Karpas-422 (cell line): Measurements from ENCODE around the gene GLIS1. TPM values are rescaled to one million over a fixed set of nuclear protein-coding genes. Genes with fewer than 3 reads are reported as not detected.

ENCODE experiments used
- DNase-seq: peaks from one replicate; pipeline ENCODE4 v3.0.0-alpha.2; 2015
- H2AFZ ChIP-seq: fragments of 200-600 bp; sonication (generic); 2 replicates; pipeline ENCODE4 v1.6.1; 2014; ENCODE audit warnings: antibody characterized with exemption, low read length, mixed read lengths
- H3K27ac ChIP-seq: fragments of 200-600 bp; sonication (generic); 2 replicates; pipeline ENCODE4 v1.5.1; 2014; ENCODE audit warnings: mild to moderate bottlenecking, low read length, moderate library complexity
- H3K27me3 ChIP-seq: fragments of 200-600 bp; sonication (generic); 2 replicates; pipeline ENCODE4 v1.6.1; 2014; ENCODE audit warnings: low read length, mixed read lengths
- H3K36me3 ChIP-seq: fragments of 200-600 bp; sonication (generic); 2 replicates; pipeline ENCODE4 v1.6.1; 2014; ENCODE audit warnings: low read length, mixed read lengths; ENCODE audit not compliant: insufficient read depth
- H3K4me1 ChIP-seq: fragments of 200-600 bp; sonication (generic); 2 replicates; pipeline ENCODE4 v1.6.1; 2014; ENCODE audit warnings: mild to moderate bottlenecking, low read length, mixed read lengths
- H3K4me2 ChIP-seq: fragments of 200-600 bp; sonication (generic); 2 replicates; pipeline ENCODE4 v1.6.1; 2014; ENCODE audit warnings: low read length, low read depth, mild to moderate bottlenecking; ENCODE audit not compliant: poor library complexity, severe bottlenecking
- H3K4me3 ChIP-seq: fragments of 200-600 bp; sonication (generic); 2 replicates; pipeline ENCODE4 v1.5.1; 2014; ENCODE audit warnings: mild to moderate bottlenecking, antibody characterized with exemption, low read length, mixed read lengths
- H3K79me2 ChIP-seq: fragments of 200-600 bp; sonication (generic); 2 replicates; pipeline ENCODE4 v1.6.1; 2014; ENCODE audit warnings: mild to moderate bottlenecking, low read length, mixed read lengths
- H3K9ac ChIP-seq: fragments of 200-600 bp; sonication (generic); 2 replicates; pipeline ENCODE4 v1.6.0; 2014; ENCODE audit warnings: low read length
- H3K9me2 ChIP-seq: fragments of 200-600 bp; sonication (generic), shearing (Covaris generic); replicated peaks from 2 replicates; pipeline ENCODE4 v1.6.0; 2014; ENCODE audit warnings: mild to moderate bottlenecking, low read length, moderate library complexity; ENCODE audit not compliant: insufficient read depth
- H3K9me3 ChIP-seq: fragments of 300-700, 200-600 bp; sonication (generic); 2 replicates; pipeline ENCODE4 v1.6.1; 2014; ENCODE audit warnings: low read length, mixed read lengths
- H4K20me1 ChIP-seq: fragments of 200-600 bp; sonication (generic); 2 replicates; pipeline ENCODE4 v1.6.1; 2014; ENCODE audit warnings: mild to moderate bottlenecking, antibody characterized with exemption, low read length, low read depth; ENCODE audit not compliant: insufficient read depth
- small RNA-seq: library from RNA; depleted of rRNA; stranded (forward); fragments of <200 nt; gene quantifications from one replicate; pipeline ENCODE3, GENCODE V24; 2014
- total RNA-seq: library from RNA; depleted of rRNA; stranded (reverse); fragments of >200 nt; shearing (Covaris generic); gene quantifications from 2 replicates; pipeline ENCODE4 v1.2.3, GENCODE V29; 2014; ENCODE audit warnings: low replicate concordance; rRNA removed

GLIS1 gene
- total RNA-seq, 1 experiment from 2014 or later: not detected

DNA sequence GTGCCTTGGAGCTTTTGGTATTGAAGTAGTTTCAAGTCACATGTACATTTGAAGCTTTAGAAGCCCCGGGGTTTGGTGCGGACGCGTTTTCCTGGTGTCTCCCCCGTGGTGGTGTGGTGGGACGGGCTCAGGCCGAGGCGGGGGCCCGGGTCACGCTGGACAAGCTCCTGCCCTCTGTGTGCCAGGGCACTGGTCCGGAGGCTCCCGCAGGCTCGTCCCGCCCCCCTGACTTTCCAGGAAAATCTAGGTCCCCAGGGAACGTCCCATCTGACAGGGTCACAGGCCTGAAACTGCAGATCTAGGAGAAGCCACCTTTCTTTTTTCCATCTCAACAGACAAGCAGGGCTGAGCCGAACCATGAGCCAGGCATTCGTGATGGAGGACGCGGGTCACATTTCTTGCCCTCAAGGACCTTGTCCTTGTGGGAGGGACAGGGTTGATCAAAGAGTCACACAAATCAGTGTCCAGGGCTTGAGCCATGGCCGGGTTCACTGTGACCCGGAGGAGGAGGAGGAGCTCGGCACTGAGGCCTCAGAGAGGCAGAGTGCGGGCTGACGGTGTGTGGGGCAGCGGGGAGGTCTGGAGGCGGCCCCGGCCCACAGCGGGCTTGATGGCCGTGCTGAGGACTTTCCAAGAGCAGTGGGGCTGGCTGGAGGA, 278.2 kb downstream of the GLIS1 start:
- H2AFZ ChIP-seq: no peak overlapping the region
- no peak overlapping the region for H3K9ac ChIP-seq
- no peak for DNase-seq
- H3K36me3 ChIP-seq: no peaks in the 10 kb centered on the region
- H3K9me3 ChIP-seq: no peaks in the 10 kb centered on the region
- no peaks in the 10 kb centered on the region for H4K20me1 ChIP-seq
- H3K27me3 ChIP-seq: no peaks in the 10 kb centered on the region
- H3K27ac ChIP-seq: no peak overlapping the region
- H3K4me1 ChIP-seq: no peaks in the 10 kb centered on the region; the same call in 1 of the 2 replicates
- H3K4me3 ChIP-seq: no peak overlapping the region
- no peak overlapping the region for H3K4me2 ChIP-seq
- no peaks in the 10 kb centered on the region for H3K79me2 ChIP-seq
- no peaks in the 10 kb centered on the region for H3K9me2 ChIP-seq

DNA sequence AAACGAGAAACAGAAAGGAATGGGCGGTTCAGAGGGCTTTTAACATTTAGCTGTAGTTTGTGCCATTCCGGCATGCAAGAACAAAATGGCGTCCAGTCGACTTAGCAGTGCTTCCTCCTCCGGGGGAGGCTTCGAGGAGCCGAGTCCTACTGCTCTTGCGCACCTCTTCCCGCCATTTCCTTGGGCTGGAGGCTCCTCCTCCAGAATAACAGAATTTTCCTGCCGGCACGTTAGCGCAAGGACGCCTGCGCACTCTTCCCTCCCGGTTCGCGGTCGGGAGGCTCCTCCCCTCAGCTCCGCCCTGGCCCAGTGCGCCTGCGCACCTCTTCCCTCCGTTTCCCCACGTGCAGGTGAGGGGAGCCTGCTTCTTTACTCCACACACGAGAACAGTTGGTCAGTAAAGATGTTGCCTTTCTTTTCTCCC, 278.7 kb downstream of the GLIS1 start:
- no peak overlapping the region for H2AFZ ChIP-seq
- no peak for DNase-seq

DNA sequence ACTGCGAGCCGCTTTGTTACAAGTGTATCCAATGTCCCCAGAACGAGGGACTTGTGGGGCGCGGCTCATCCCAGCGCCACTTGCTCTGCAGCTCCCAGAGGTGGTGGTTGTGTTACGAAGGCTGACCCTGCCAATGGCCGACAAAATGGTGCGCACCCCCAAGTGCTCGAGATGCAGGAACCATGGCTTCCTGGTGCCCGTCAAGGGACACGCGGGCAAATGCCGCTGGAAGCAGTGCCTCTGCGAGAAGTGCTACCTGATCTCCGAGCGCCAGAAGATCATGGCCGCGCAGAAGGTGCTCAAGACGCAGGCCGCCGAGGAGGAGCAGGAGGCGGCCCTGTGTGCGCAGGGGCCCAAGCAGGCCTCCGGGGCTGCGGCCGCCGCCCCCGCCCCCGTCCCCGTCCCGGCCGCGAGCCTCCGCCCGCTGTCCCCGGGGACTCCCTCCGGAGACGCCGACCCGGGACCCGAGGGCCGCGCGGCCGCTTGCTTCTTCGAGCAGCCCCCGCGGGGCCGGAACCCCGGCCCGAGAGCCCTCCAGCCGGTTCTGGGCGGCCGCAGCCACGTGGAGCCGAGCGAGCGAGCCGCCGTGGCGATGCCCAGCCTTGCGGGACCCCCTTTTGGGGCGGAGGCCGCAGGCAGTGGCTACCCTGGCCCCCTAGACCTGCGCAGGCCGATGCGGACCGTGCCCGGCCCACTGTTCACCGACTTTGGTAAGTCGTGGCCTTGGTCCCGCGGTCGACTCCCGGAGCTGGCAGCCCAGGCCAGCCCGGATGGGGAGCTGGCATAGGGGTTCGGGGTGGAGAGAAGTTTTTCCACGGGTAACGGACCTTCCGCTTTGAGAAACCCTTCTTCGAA, 279.4 kb downstream of the GLIS1 start, which contains the start of gene DMRTB1:
TSS of gene DMRTB1 (plus strand) at position 79 of the 855 bp plus-strand sequence. CDS start at position 134, 55 bp downstream.
- Histone ChIP-seq H3K4me2 (no peak within 1 kb of the TSS), H3K9me2 (no peaks in the 10 kb centered on the region), H4K20me1 (no peaks in the 10 kb centered on the region), H3K4me3 (no peak within 1 kb of the TSS), H2AFZ (no peak within 1 kb of the TSS), H3K27me3 (no peaks in the 10 kb centered on the region), H3K9me3 (no peaks in the 10 kb centered on the region), H3K79me2 (no peaks in the 10 kb centered on the region), H3K4me1 (no peaks in the 10 kb centered on the region; the same call in 1 of the 2 replicates), H3K27ac (no peak within 1 kb of the TSS), H3K36me3 (no peaks in the 10 kb centered on the region), H3K9ac (no peak within 1 kb of the TSS)
- no peak for DNase-seq

More for the DNA sequence above, 278.7 kb downstream of the GLIS1 start:
- Histone ChIP-seq H3K4me1 (no peaks in the 10 kb centered on the region; the same call in 1 of the 2 replicates), H3K36me3 (no peaks in the 10 kb centered on the region), H3K79me2 (no peaks in the 10 kb centered on the region), H3K27ac (no peak overlapping the region), H3K9me2 (no peaks in the 10 kb centered on the region), H3K4me3 (no peak overlapping the region), H3K9me3 (no peaks in the 10 kb centered on the region), H3K4me2 (no peak overlapping the region), H3K27me3 (no peaks in the 10 kb centered on the region), H4K20me1 (no peaks in the 10 kb centered on the region), H3K9ac (no peak overlapping the region)

DNA sequence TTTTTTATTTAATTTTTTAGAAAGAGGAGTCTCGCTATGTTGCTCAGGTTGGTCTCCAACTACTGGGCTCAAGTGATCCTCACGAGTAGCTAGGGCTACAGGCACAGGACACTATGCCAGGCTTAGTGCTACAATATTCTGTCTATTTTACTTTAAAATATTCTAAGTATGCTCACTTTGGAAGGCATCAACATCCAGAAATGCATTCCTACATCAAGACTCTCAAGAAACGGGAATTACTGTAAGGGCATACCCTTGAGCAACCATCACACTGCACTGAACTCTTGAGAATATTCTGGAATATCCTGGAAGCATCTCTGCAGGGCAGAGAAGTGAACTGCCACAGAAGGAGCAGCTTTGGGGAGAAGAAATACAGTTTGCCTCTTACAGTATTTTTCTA, 280.3 kb downstream of the GLIS1 start:
- Histone ChIP-seq H2AFZ (no peak overlapping the region), H3K36me3 (no peaks in the 10 kb centered on the region), H3K79me2 (no peaks in the 10 kb centered on the region), H3K9ac (no peak overlapping the region), H3K4me3 (no peak overlapping the region), H3K9me3 (no peaks in the 10 kb centered on the region), H3K27ac (no peak overlapping the region), H4K20me1 (no peaks in the 10 kb centered on the region), H3K9me2 (no peaks in the 10 kb centered on the region), H3K4me1 (no peaks in the 10 kb centered on the region; the same call in 1 of the 2 replicates), H3K27me3 (no peaks in the 10 kb centered on the region), H3K4me2 (no peak overlapping the region)
- DNase-seq: no peak

Small RNA genes lying within 50 kb of the gene (small RNA-seq; reads per million reads assigned to genes)
- gene RF00418: not detected
- gene RNU7-95P: not detected

Other genes with a start within 250 kb of the GLIS1 start
- 36.7 and 130 TPM in 2 replicates for gene NDC1, start 99.1 kb upstream of the GLIS1 start, total RNA-seq
- gene YIPF1, start 150.6 kb upstream of the GLIS1 start, total RNA-seq: 46.5 and 87.4 TPM in 2 replicates
- not detected in 2 replicates for gene DIO1, start 155.0 kb upstream of the GLIS1 start, total RNA-seq
- gene IFT25, start 206.5 kb upstream of the GLIS1 start, total RNA-seq: 79.3 and 102 TPM in 2 replicates
- gene LRRC42, start 207.2 kb upstream of the GLIS1 start, total RNA-seq: 37.7 and 50.1 TPM in 2 replicates